ENCODE measurements around the gene PPP1R3A.

PPP1R3A gene

GRCh38 chr7:113907617-113908016, 11.2 kb downstream of the PPP1R3A start:
- Mint-ChIP-seq H3K4me1 (no peaks in the 10 kb centered on the region), H3K27ac (no peak overlapping the region), H3K4me3 (no peak overlapping the region), H3K36me3 (no peaks in the 10 kb centered on the region), H3K27me3 (no peaks in the 10 kb centered on the region), H3K9me3 (no peaks in the 10 kb centered on the region)
- ATAC-seq (ENCODE audit: low read depth) (no peak), DNase-seq (ENCODE audit: low spot score in 2 of 2) (no peak)

GRCh38 chr7:113904521-113904920, 14.3 kb downstream of the PPP1R3A start:
- DNase-seq (ENCODE audit: low spot score in 2 of 2) (no peak), ATAC-seq (ENCODE audit: low read depth) (no peak)
- Mint-ChIP-seq H3K4me1 (no peaks in the 10 kb centered on the region), H3K27me3 (no peaks in the 10 kb centered on the region), H3K36me3 (no peaks in the 10 kb centered on the region), H3K4me3 (no peak overlapping the region), H3K27ac (no peak overlapping the region), H3K9me3 (no peaks in the 10 kb centered on the region)

DNA sequence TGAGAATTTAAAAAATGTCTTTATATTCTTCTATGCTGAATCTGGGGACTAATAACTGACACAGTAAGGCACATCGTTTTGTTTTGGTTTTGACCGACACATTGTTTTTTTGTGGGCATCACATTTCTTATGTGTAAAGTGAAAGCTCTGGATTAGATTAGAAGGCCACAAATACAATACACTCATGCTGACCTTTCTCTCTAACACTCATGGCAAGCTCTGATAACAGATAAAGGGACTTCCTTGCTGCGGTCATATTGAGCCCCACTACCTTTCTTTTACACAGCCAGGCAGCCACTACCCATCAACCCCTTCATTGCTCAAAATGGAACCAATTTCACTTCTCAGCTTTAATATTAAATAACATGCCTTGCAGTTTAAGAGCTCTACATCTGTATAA, 26.0 kb downstream of the PPP1R3A start:
- Mint-ChIP-seq H3K27ac (no peak overlapping the region), H3K4me1 (no peaks in the 10 kb centered on the region), H3K36me3 (no peaks in the 10 kb centered on the region), H3K9me3 (no peaks in the 10 kb centered on the region), H3K4me3 (no peak overlapping the region), H3K27me3 (no peaks in the 10 kb centered on the region)
- ATAC-seq (ENCODE audit: low read depth) (no peak), DNase-seq (ENCODE audit: low spot score in 2 of 2) (no peak)

- H3K4me1 Mint-ChIP-seq, result no peaks in the 10 kb centered on the region
- H3K9me3 Mint-ChIP-seq, result no peaks in the 10 kb centered on the region
- H3K27ac Mint-ChIP-seq, result no peak overlapping the region
- no peak for DNase-seq (ENCODE audit: low spot score in 2 of 2)
- H3K36me3 Mint-ChIP-seq, result no peaks in the 10 kb centered on the region
- no peaks in the 10 kb centered on the region for H3K27me3 Mint-ChIP-seq
- no peak overlapping the region for H3K4me3 Mint-ChIP-seq
- no peak for ATAC-seq (ENCODE audit: low read depth)
Observed at GRCh38 chr7:113891828-113892227, 27.0 kb downstream of the PPP1R3A start.

- Mint-ChIP-seq H3K4me1 (no peaks in the 10 kb centered on the region), H3K9me3 (no peaks in the 10 kb centered on the region), H3K27me3 (no peaks in the 10 kb centered on the region), H3K4me3 (no peak overlapping the region), H3K27ac (no peak overlapping the region), H3K36me3 (no peaks in the 10 kb centered on the region)
- ATAC-seq (ENCODE audit: low read depth) (no peak), DNase-seq (ENCODE audit: low spot score in 2 of 2) (no peak)
Observed at GRCh38 chr7:113891031-113891350, 27.8 kb downstream of the PPP1R3A start.

GRCh38 chr7:113890331-113891030, 28.3 kb downstream of the PPP1R3A start:
- H3K27me3 Mint-ChIP-seq, result no peaks in the 10 kb centered on the region
- no peaks in the 10 kb centered on the region for H3K4me1 Mint-ChIP-seq
- no peak overlapping the region for H3K4me3 Mint-ChIP-seq
- H3K27ac Mint-ChIP-seq, result no peak overlapping the region
- no peaks in the 10 kb centered on the region for H3K9me3 Mint-ChIP-seq
- DNase-seq (ENCODE audit: low spot score in 2 of 2) (no peak), ATAC-seq (ENCODE audit: low read depth) (no peak)
- no peaks in the 10 kb centered on the region for H3K36me3 Mint-ChIP-seq

DNA sequence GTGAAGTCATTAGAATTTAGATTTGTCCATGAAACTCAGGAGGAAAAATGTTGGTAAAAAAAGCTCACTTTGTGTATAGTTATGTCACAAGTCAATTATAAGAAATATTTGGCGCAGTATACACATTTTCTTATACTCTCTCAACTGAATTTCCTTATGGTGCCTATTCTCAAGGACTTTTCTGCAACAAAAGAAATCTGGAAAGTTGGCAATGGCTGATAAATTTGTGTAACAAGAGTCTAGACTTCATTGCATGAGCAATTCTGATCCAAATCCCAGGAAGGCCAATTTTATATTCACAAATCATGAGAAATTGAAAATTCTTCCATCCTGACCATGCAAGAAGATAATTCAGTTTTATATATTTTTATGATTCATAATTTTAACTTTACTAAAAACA, 35.7 kb downstream of the PPP1R3A start:
- DNase-seq (ENCODE audit: low spot score in 2 of 2) (no peak), ATAC-seq (ENCODE audit: low read depth) (no peak)
- Mint-ChIP-seq H3K36me3 (no peaks in the 10 kb centered on the region), H3K4me3 (no peak overlapping the region), H3K4me1 (no peaks in the 10 kb centered on the region), H3K27ac (no peak overlapping the region), H3K27me3 (no peaks in the 10 kb centered on the region), H3K9me3 (no peaks in the 10 kb centered on the region)

GRCh38 chr7:113880559-113880958, 38.2 kb downstream of the PPP1R3A start:
- H3K4me1 Mint-ChIP-seq, result no peaks in the 10 kb centered on the region
- H3K27me3 Mint-ChIP-seq, result no peaks in the 10 kb centered on the region
- no peak for ATAC-seq (ENCODE audit: low read depth)
- DNase-seq (ENCODE audit: low spot score in 2 of 2), result no peak
- no peaks in the 10 kb centered on the region for H3K36me3 Mint-ChIP-seq
- H3K4me3 Mint-ChIP-seq, result no peak overlapping the region
- H3K27ac Mint-ChIP-seq, result no peak overlapping the region
- H3K9me3 Mint-ChIP-seq, result no peaks in the 10 kb centered on the region

DNA sequence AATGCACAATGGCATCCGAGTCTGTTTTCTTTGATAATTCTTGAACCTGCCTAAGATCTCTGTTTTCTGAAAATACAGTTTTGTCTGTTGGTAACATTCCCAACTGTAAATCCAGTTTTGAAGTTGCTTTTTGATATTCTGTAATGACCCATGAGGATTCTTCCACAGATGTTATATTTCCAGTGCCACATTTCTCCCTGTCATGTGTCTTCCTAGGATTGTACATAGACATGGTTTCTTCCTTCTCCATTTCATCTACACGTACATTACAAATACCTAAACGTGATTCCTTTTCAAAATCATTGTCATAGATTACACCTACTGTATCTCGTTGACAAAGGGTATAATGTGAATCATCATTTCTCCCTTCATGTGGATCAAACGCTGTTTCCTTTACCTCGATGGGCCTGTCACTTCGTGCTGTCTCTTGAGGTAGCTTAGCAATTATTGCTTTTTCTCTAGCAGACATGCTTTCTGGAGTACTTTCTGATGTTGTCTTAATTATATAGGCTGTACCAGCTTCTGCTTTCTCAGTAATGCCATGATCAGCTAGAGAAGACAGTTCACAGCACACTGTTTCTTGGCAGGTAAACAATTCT, 40.3 kb downstream of the PPP1R3A start:
- no peaks in the 10 kb centered on the region for H3K27me3 Mint-ChIP-seq

DNA sequence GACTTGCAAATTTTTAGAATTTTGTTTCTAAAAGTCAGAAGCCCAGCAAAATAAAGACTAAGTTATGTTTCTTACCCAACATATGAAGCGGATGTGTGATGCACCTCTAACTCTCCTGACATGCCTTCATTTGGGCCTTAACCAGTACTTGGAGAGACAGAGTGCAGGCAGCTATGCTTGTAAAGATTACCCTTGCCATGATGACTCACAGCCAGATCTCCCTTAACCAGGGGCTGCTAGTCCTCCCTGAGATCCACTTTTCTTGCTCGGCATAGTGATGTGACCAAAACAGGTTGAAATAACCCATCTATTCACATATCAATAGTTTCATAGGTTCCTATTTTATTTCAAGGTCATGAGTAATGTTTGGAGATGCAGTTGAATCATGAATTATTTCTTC, 43.6 kb downstream of the PPP1R3A start:
- Mint-ChIP-seq H3K9me3 (peaks cover 2% of the 10 kb centered on the region), H3K4me3 (no peak overlapping the region), H3K4me1 (no peaks in the 10 kb centered on the region), H3K27ac (no peak overlapping the region), H3K36me3 (no peaks in the 10 kb centered on the region), H3K27me3 (no peaks in the 10 kb centered on the region)
- no peak for DNase-seq (ENCODE audit: low spot score in 2 of 2)
- ATAC-seq (ENCODE audit: low read depth), result no peak

More for the DNA sequence above, 40.3 kb downstream of the PPP1R3A start:
- Mint-ChIP-seq H3K9me3 (no peaks in the 10 kb centered on the region), H3K27ac (no peak overlapping the region), H3K4me3 (no peak overlapping the region), H3K36me3 (no peaks in the 10 kb centered on the region), H3K4me1 (no peaks in the 10 kb centered on the region)
- no peak for DNase-seq (ENCODE audit: low spot score in 2 of 2)
- no peak for ATAC-seq (ENCODE audit: low read depth)

GRCh38 chr7:113873554-113874151, 45.2 kb downstream of the PPP1R3A start:
- Mint-ChIP-seq H3K9me3 (peaks cover 4% of the 10 kb centered on the region), H3K36me3 (no peaks in the 10 kb centered on the region), H3K4me3 (no peak overlapping the region), H3K27me3 (no peaks in the 10 kb centered on the region), H3K27ac (no peak overlapping the region), H3K4me1 (no peaks in the 10 kb centered on the region)
- DNase-seq (ENCODE audit: low spot score in 2 of 2), result no peak
- ATAC-seq (ENCODE audit: low read depth), result no peak

DNA sequence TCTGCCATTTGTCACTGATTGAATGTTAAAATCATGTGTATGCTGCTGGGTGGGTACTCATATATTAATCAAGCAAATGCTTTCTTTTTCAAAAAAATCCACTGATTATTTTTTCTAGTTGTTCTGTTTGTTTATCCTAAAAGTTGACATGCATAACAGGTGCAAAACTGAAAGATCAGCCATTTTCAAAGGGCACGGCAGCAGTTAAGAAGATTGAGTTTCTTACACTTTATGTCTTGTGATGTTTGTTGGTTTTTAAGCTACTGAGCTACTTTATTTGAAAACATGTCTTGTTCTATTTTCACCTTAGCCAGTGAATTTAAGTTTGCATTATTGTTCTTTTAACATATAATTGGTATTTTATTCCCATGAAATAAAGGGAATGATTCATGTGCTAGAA, 45.8 kb downstream of the PPP1R3A start:
- no peaks in the 10 kb centered on the region for H3K27me3 Mint-ChIP-seq
- ATAC-seq (ENCODE audit: low read depth) (no peak), DNase-seq (ENCODE audit: low spot score in 2 of 2) (no peak)
- peaks cover 4% of the 10 kb centered on the region for H3K9me3 Mint-ChIP-seq
- H3K4me1 Mint-ChIP-seq, result no peaks in the 10 kb centered on the region
- H3K27ac Mint-ChIP-seq, result no peak overlapping the region
- H3K4me3 Mint-ChIP-seq, result no peak overlapping the region
- no peaks in the 10 kb centered on the region for H3K36me3 Mint-ChIP-seq

DNA sequence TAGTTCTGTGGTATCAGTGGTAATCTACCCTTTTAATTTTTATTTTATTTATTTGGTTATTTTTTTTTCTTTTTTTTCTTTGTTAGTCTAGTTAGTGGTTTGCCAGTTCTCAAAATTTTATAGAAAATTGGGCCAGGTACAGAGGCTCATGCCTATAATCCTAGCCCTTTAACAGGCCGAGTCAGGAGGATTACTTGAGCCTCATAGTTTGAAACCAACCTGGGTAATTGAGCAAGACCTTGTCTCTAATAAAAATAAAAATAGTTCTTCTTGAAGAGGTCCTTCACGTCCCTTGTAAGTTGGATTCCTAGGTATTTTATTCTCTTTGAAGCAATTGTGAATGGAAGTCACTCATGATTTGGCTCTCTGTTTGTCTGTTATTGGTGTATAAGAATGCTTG, 51.5 kb downstream of the PPP1R3A start:
- Mint-ChIP-seq H3K4me3 (no peak overlapping the region), H3K9me3 (peaks cover 4% of the 10 kb centered on the region), H3K36me3 (no peaks in the 10 kb centered on the region), H3K27ac (no peak overlapping the region), H3K4me1 (no peaks in the 10 kb centered on the region), H3K27me3 (no peaks in the 10 kb centered on the region)
- DNase-seq (ENCODE audit: low spot score in 2 of 2) (no peak), ATAC-seq (ENCODE audit: low read depth) (no peak)

DNA sequence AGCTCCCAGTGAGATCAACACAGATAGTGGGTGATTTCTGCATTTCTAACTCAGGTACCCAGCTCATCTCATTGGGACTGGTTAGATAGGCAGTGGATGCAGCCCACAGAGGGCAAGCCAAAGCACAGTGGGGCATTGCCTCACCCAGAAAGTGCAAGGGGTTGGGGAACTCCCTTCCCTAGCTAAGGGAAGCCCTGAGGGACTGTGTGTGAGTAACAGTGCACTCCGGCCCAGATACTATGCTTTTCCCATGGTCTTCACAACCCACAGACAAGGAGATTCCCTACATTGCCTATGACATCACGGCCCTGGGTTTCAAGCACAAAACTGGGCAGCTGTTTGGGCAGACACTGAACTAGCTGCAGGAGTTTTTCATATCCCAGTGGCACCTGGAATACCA, 62.8 kb downstream of the PPP1R3A start:
- Mint-ChIP-seq H3K27ac (no peak overlapping the region), H3K27me3 (no peaks in the 10 kb centered on the region), H3K4me3 (no peak overlapping the region), H3K4me1 (no peaks in the 10 kb centered on the region), H3K36me3 (no peaks in the 10 kb centered on the region), H3K9me3 (peaks cover 4% of the 10 kb centered on the region)
- ATAC-seq (ENCODE audit: low read depth), result no peak
- DNase-seq (ENCODE audit: low spot score in 2 of 2), result no peak

DNA sequence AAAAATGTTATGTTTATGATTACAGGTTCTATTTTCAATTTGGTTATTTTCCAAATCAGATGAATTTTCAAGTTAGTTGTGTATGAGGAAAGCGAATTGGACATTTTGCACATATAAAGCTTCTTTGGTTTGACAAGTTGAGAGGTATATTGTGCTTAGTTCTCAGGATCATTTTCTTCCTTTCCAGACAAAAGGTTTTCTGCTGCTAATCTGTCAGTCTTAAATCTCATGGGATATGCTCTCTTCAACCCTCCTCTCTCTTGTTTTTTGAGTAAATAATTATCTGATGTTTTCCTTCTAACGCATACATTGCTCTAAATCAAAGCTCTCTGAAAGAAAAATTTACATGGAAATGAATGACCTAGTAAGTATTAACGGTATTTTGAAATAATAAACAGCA, 77.9 kb downstream of the PPP1R3A start:
- Mint-ChIP-seq H3K27ac (no peak overlapping the region), H3K9me3 (peaks cover 1% of the 10 kb centered on the region), H3K36me3 (no peaks in the 10 kb centered on the region), H3K4me1 (no peaks in the 10 kb centered on the region), H3K4me3 (no peak overlapping the region), H3K27me3 (peaks cover 1% of the 10 kb centered on the region)
- no peak for ATAC-seq (ENCODE audit: low read depth)
- no peak for DNase-seq (ENCODE audit: low spot score in 2 of 2)

Data from memory B cell (primary cell).